Panc1 (cell line): Measurements from ENCODE around the gene LPIN1. TPM values are rescaled to one million over a fixed set of nuclear protein-coding genes. Genes with fewer than 3 reads are reported as not detected.

Experiments
- ATAC-seq: fragments of 200-7000 bp; cut with Tn5 transposase; 2 replicates; pipeline ENCODE4 v1.9.1; 2020; ENCODE audit warnings: mild to moderate bottlenecking, moderate library complexity
- BruUV-seq: library from RNA; stranded (reverse); fragments of 400-500 nt; replicated peaks from 2 replicates; lab custom pipeline; 2021; lab: Mats Ljungman, UMichigan
- CTCF ChIA-PET: fragments of 300-600 bp; sonication (Branson Sonifier 250); formaldehyde crosslinking; loops from one replicate; lab custom pipeline; 2022; ENCODE audit warnings: antibody characterized with exemption; lab: Charles Lee
- POLR2A ChIA-PET: fragments of 300-600 bp; sonication (Branson Sonifier 250); formaldehyde crosslinking; loops from one replicate; lab custom pipeline; 2022; ENCODE audit warnings: antibody characterized with exemption; lab: Charles Lee
- DNase-seq: peaks from one replicate; pipeline ENCODE4 v3.0.0-alpha.2; 2010; ENCODE audit warnings: low read depth, low spot score
- H3K27ac ChIP-seq: 2 replicates; pipeline ENCODE4 v1.5.1; 2011; ENCODE audit warnings: mild to moderate bottlenecking, low read length, inconsistent platforms
- H3K27me3 ChIP-seq: fragments of 200-500 bp; sonication (Bioruptor generic); 2 replicates; pipeline ENCODE4 v1.6.0; 2014; ENCODE audit warnings: low read length, inconsistent platforms; ENCODE audit not compliant: control insufficient read depth, insufficient read depth
- H3K36me3 ChIP-seq: fragments of 200-500 bp; sonication (Bioruptor generic); 2 replicates; pipeline ENCODE4 v1.5.1; 2014; ENCODE audit warnings: inconsistent platforms, mild to moderate bottlenecking, low read length, moderate library complexity; ENCODE audit not compliant: control insufficient read depth, insufficient read depth
- H3K4me1 ChIP-seq: 2 replicates; pipeline ENCODE4 v1.5.1; 2011; ENCODE audit warnings: inconsistent platforms, mild to moderate bottlenecking, low read length, moderate library complexity; ENCODE audit not compliant: control insufficient read depth, insufficient read depth
- H3K4me3 ChIP-seq, 2 experiments: 2 replicates each; pipeline ENCODE4 v1.5.1; 2011 to 2012; ENCODE audit warnings: low read depth in 2 of 2, low read length in 2 of 2, mild to moderate bottlenecking in 2 of 2, inconsistent platforms in 1 of 2, moderate library complexity in 1 of 2
- H3K9me3 ChIP-seq: fragments of 200-500 bp; sonication (Bioruptor generic); 2 replicates; pipeline ENCODE4 v1.5.1; 2014; ENCODE audit warnings: low read depth, mild to moderate bottlenecking, inconsistent platforms, low read length, moderate library complexity; ENCODE audit not compliant: control insufficient read depth, insufficient read depth
- POLR2AphosphoS5 ChIP-seq: IDR thresholded peaks from 2 replicates; pipeline ENCODE4 v1.6.1; 2012; ENCODE audit warnings: mild to moderate bottlenecking, low read depth, low read length, moderate library complexity
- SIN3A ChIP-seq: IDR thresholded peaks from 2 replicates; pipeline ENCODE4 v1.6.1; 2012; ENCODE audit warnings: low read depth, mild to moderate bottlenecking, low read length, moderate library complexity, borderline replicate concordance; ENCODE audit not compliant: insufficient read depth
- TCF7L2 ChIP-seq: IDR thresholded peaks from 2 replicates; pipeline ENCODE4 v1.6.1; 2011; ENCODE audit warnings: mild to moderate bottlenecking, low read depth, low read length, inconsistent platforms
- in situ Hi-C: cut with HindIII; loops from 2 replicates; pipeline ENCODE4 v1.10.0; 2016; ENCODE audit warnings: low sequenced_read_pairs, low pct_unique_long_range_greater_than_20kb
- intact Hi-C: fragments of 100-400 bp; cut with micrococcal nuclease; formaldehyde crosslinking; loops from one replicate; pipeline ENCODE4 v1.10.0; 2022; ENCODE audit not compliant: unreplicated experiment
- total RNA-seq: library from RNA; stranded (reverse); gene quantifications from one replicate; pipeline ENCODE4 v1.2.1, GENCODE V29; 2021; ENCODE audit not compliant: unreplicated experiment
- TF ChIP-seq, protein P1 (sequence below), 2 experiments: IDR thresholded peaks; 2 replicates each; pipeline ENCODE4 v1.6.1; 2011 to 2012; ENCODE audit warnings: low read depth in 2 of 2, control low read depth in 1 of 2, low read length in 1 of 2, mild to moderate bottlenecking in 1 of 2, moderate library complexity in 1 of 2; ENCODE audit not compliant: insufficient read depth in 1 of 2
- TF ChIP-seq, protein P2 (sequence below): fragments of 450-650 bp; IDR thresholded peaks from 2 replicates; pipeline ENCODE4 v1.5.1; 2017; ENCODE audit warnings: mild to moderate bottlenecking

The LPIN1 gene
- total RNA-seq, 1 experiment from 2014 or later = 51.8 TPM

DNA sequence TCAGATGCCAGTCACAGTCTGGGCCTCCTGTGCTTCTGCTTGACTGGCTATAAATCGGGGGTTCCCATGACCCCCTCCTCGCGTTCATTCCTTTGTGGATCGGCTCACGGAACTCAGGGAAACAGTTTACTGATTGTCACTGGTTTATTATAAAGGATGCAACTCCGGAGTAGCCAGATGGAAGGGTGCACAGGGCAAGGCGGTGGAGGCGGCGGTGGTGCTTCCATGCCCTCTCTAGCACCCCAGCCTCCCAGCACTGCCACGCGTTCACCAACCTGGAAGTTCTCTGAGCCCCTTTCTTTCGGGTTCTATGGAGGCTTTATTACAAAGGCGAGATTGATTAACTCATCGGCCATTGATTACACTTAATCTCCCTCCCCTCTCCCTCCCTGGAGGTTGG is 15.6 kb downstream of the LPIN1 start:
- intact Hi-C loops (no loop called here), in situ Hi-C loops (no loop called here)
- DNase-seq = no peak
- ChIA-PET CTCF (no interaction called here), POLR2A (no interaction called here)
- TF ChIP-seq SIN3A = no peak
- no peak for TF ChIP-seq TCF7L2
- TF ChIP-seq, protein P1, sequence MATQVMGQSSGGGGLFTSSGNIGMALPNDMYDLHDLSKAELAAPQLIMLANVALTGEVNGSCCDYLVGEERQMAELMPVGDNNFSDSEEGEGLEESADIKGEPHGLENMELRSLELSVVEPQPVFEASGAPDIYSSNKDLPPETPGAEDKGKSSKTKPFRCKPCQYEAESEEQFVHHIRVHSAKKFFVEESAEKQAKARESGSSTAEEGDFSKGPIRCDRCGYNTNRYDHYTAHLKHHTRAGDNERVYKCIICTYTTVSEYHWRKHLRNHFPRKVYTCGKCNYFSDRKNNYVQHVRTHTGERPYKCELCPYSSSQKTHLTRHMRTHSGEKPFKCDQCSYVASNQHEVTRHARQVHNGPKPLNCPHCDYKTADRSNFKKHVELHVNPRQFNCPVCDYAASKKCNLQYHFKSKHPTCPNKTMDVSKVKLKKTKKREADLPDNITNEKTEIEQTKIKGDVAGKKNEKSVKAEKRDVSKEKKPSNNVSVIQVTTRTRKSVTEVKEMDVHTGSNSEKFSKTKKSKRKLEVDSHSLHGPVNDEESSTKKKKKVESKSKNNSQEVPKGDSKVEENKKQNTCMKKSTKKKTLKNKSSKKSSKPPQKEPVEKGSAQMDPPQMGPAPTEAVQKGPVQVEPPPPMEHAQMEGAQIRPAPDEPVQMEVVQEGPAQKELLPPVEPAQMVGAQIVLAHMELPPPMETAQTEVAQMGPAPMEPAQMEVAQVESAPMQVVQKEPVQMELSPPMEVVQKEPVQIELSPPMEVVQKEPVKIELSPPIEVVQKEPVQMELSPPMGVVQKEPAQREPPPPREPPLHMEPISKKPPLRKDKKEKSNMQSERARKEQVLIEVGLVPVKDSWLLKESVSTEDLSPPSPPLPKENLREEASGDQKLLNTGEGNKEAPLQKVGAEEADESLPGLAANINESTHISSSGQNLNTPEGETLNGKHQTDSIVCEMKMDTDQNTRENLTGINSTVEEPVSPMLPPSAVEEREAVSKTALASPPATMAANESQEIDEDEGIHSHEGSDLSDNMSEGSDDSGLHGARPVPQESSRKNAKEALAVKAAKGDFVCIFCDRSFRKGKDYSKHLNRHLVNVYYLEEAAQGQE (IDR thresholded peaks at IDR 0.05; ENCODE audit: insufficient read depth in 1 of 2, low read depth in 2 of 2, low read length in 1 of 2) = no peak
- Histone ChIP-seq H3K27me3 (no peaks in the 10 kb centered on the region), H3K27ac (no peak overlapping the region), H3K4me3 (no peak overlapping the region), H3K36me3 (peaks cover 3% of the 10 kb centered on the region; the same call in 1 of the 2 replicates), H3K9me3 (no peaks in the 10 kb centered on the region), H3K4me1 (peaks cover 4% of the 10 kb centered on the region; the same call in 1 of the 2 replicates)
- no TSS peak for BruUV-seq
- ATAC-seq = no peak

DNA sequence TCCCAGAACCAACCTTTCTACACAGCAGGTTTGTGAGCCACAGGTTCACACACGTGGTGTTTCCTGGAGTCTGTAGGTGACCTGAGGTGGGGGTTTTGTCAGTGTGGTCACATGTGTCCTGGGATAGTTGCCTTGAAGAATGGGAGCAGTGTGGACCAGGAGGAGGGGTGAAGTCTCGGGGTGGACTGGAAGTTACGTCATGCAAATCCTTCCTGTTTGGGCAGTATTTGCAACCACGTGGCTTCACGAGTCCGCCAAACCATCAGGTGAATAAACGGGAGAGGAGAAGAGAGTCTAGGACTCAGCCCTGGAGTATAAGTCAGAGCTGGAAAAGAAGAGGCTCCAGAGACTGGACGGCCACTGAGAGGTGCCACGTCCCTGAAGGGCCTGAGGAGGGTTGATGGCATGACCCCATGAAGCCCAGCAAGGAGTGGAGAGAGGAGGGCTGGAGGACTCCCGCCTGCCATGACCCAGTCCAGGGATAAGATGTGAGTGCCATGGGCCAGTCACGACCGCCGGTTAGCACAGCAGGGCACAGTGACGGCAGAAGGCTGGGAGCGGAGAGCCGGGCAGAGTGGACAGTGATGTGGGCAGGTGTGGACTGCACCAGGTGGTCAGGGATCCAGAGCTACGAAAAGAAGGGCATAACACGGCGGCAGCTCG is 16.5 kb downstream of the LPIN1 start:
- BruUV-seq = no TSS peak
- CTCF ChIA-PET = no interaction called here
- intact Hi-C loops = no loop called here

More for the DNA sequence above, 16.5 kb downstream of the LPIN1 start:
- in situ Hi-C loops = no loop called here
- Histone ChIP-seq H3K4me1 (peaks cover 4% of the 10 kb centered on the region; the same call in 1 of the 2 replicates), H3K27me3 (no peaks in the 10 kb centered on the region), H3K4me3 (no peak overlapping the region), H3K36me3 (peaks cover 3% of the 10 kb centered on the region; the same call in 1 of the 2 replicates), H3K27ac (no peak overlapping the region), H3K9me3 (no peaks in the 10 kb centered on the region)
- DNase-seq (no peak), ATAC-seq (no peak)
- POLR2A ChIA-PET = no interaction called here
- TF ChIP-seq SIN3A (no peak), POLR2AphosphoS5 (no peak), TCF7L2 (no peak)
- TF ChIP-seq, protein P1 (IDR thresholded peaks at IDR 0.05; ENCODE audit: insufficient read depth in 1 of 2, low read depth in 2 of 2, low read length in 1 of 2) = no peak
- TF ChIP-seq, protein P2, sequence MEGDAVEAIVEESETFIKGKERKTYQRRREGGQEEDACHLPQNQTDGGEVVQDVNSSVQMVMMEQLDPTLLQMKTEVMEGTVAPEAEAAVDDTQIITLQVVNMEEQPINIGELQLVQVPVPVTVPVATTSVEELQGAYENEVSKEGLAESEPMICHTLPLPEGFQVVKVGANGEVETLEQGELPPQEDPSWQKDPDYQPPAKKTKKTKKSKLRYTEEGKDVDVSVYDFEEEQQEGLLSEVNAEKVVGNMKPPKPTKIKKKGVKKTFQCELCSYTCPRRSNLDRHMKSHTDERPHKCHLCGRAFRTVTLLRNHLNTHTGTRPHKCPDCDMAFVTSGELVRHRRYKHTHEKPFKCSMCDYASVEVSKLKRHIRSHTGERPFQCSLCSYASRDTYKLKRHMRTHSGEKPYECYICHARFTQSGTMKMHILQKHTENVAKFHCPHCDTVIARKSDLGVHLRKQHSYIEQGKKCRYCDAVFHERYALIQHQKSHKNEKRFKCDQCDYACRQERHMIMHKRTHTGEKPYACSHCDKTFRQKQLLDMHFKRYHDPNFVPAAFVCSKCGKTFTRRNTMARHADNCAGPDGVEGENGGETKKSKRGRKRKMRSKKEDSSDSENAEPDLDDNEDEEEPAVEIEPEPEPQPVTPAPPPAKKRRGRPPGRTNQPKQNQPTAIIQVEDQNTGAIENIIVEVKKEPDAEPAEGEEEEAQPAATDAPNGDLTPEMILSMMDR = no peak
